HepG2 (cell line): ENCODE results near the gene FREM3. TPM values are rescaled to one million over a fixed set of nuclear protein-coding genes. Genes with fewer than 3 reads are reported as not detected.

Source experiments
- ATAC-seq: fragments of 200-7000 bp; cut with Tn5 transposase; 3 replicates; pipeline ENCODE4 v1.9.1; 2020; ENCODE audit warnings: mild to moderate bottlenecking, moderate library complexity
- BruUV-seq: library from RNA; stranded (reverse); fragments of 400-500 nt; replicated peaks from 2 replicates; lab custom pipeline; 2021; lab: Mats Ljungman, UMichigan
- CTCF ChIA-PET: fragments of 300-600 bp; formaldehyde crosslinking; extraction: SDS; loops from one replicate; lab custom pipeline; 2021; ENCODE audit warnings: low total read pairs, inconsistent platforms, low intra/inter-chr PET ratio; lab: Yijun Ruan, JAX
- POLR2A ChIA-PET: fragments of 350-600 bp; sonication (Branson Sonifier 250); formaldehyde crosslinking; loops from one replicate; lab custom pipeline; 2020; ENCODE audit warnings: antibody characterized with exemption, inconsistent platforms; lab: Yijun Ruan, JAX
- DNase-seq: peaks from one replicate; pipeline ENCODE4 v3.0.0-alpha.2; 2015; ENCODE audit warnings: low spot score
- FAIRE-seq: peaks from 3 replicates; lab custom pipeline; 2011; peaks lifted over from hg19 to GRCh38; lab: Jason Lieb, UNC
- H2AFZ ChIP-seq: one replicate; pipeline ENCODE4 v1.6.1; 2011; ENCODE audit warnings: low read length, inconsistent platforms
- H3K27ac ChIP-seq: fragments of 300-600 bp; 3 replicates; pipeline ENCODE4 v1.8.0; 2011; ENCODE audit warnings: mixed run types, mild to moderate bottlenecking, mixed read lengths, low read length, inconsistent platforms; ENCODE audit not compliant: insufficient read depth; ENCODE audit errors: extremely low read length
- H3K27me3 ChIP-seq, 2 experiments: fragments of 200-600 bp in 1 of 2; 2 replicates in 1 of 2; 3 replicates in 1 of 2; pipeline versions ENCODE4 v1.6.0 to v1.8.0; 2011; ENCODE audit warnings: low read length in 2 of 2, mild to moderate bottlenecking in 2 of 2, moderate library complexity in 2 of 2, inconsistent platforms in 1 of 2; ENCODE audit not compliant: insufficient read depth in 2 of 2, control insufficient read depth in 1 of 2
- H3K36me3 ChIP-seq, 2 experiments: fragments of 200-600 bp in 1 of 2; replicated peaks in 1 of 2; 2 replicates in 1 of 2; 3 replicates in 1 of 2; pipeline versions ENCODE4 v1.5.1 to v1.8.0; 2011; ENCODE audit warnings: low read length in 2 of 2, inconsistent platforms in 1 of 2; ENCODE audit not compliant: insufficient read depth in 2 of 2, control insufficient read depth in 1 of 2
- H3K4me1 ChIP-seq: 2 replicates; pipeline ENCODE4 v1.5.1; 2012; ENCODE audit warnings: low read length, inconsistent platforms; ENCODE audit not compliant: insufficient read depth
- H3K4me2 ChIP-seq: 2 replicates; pipeline ENCODE4 v1.6.0; 2011; ENCODE audit warnings: low read depth, low read length, inconsistent platforms
- H3K4me3 ChIP-seq, 3 experiments: fragments of 200-600 bp in 1 of 3; sonication (generic), shearing (Covaris generic) in 1 of 3; replicated peaks in 1 of 3; 2 replicates each; pipeline ENCODE4 v1.5.1; 2011 to 2016; ENCODE audit warnings: low read length in 3 of 3, inconsistent platforms in 2 of 3, low read depth in 2 of 3, mild to moderate bottlenecking in 2 of 3, control low read depth in 1 of 3, mixed read lengths in 1 of 3; ENCODE audit not compliant: insufficient read depth in 1 of 3
- H3K79me2 ChIP-seq: one replicate; pipeline ENCODE4 v1.6.1; 2011; ENCODE audit warnings: low read length, inconsistent platforms; ENCODE audit not compliant: insufficient read depth
- H3K9ac ChIP-seq: 2 replicates; pipeline ENCODE4 v1.6.0; 2011; ENCODE audit warnings: mild to moderate bottlenecking, low read depth, low read length, inconsistent platforms; ENCODE audit not compliant: insufficient read depth
- H3K9me3 ChIP-seq: 2 replicates; pipeline ENCODE4 v1.5.1; 2012; ENCODE audit warnings: mild to moderate bottlenecking, low read length
- H4K20me1 ChIP-seq: 2 replicates; pipeline ENCODE4 v1.6.0; 2011; ENCODE audit warnings: inconsistent platforms, mild to moderate bottlenecking, low read length, moderate library complexity; ENCODE audit not compliant: insufficient read depth
- ARNT ChIP-seq: fragments of 450-650 bp; IDR thresholded peaks from 2 replicates; pipeline ENCODE4 v1.6.1; 2017
- CREBL2 ChIP-seq: sonication (generic); formaldehyde crosslinking; IDR thresholded peaks from 2 replicates; pipeline ENCODE4 v1.8.1; 2023; ENCODE audit warnings: missing genetic modification reagents, mild to moderate bottlenecking, borderline replicate concordance
- ETV6 ChIP-seq: sonication (generic); formaldehyde crosslinking; conservative IDR thresholded peaks from 2 replicates; pipeline ENCODE4 v1.4.0; 2020; ENCODE audit warnings: missing genetic modification reagents
- HMGXB3 ChIP-seq: sonication (generic); formaldehyde crosslinking; IDR thresholded peaks from 2 replicates; pipeline ENCODE4 v1.4.0; 2020; ENCODE audit warnings: missing genetic modification reagents, borderline replicate concordance
- POLR2AphosphoS5 ChIP-seq: IDR thresholded peaks from 2 replicates; pipeline ENCODE4 v1.6.1; 2012; ENCODE audit warnings: low read depth, low read length
- SOX5 ChIP-seq: IDR thresholded peaks from 2 replicates; pipeline ENCODE4 v1.6.1; 2016; ENCODE audit warnings: borderline replicate concordance
- ZMYM4 ChIP-seq: sonication (generic); formaldehyde crosslinking; IDR thresholded peaks from 2 replicates; pipeline ENCODE4 v1.8.1; 2023; ENCODE audit warnings: mild to moderate bottlenecking, missing genetic modification reagents
- ZNF460 ChIP-seq: sonication (generic); formaldehyde crosslinking; IDR thresholded peaks from 2 replicates; pipeline ENCODE4 v1.5.1; 2020; ENCODE audit warnings: missing genetic modification reagents, mild to moderate bottlenecking, borderline replicate concordance
- WGBS: methylation state at CpG from one replicate; pipeline ENCODE4 v1.1.6; 2017; ENCODE audit warnings: low lambda C conversion rate; 5-methylcytosine and 5-hydroxymethylcytosine counted together
- in situ Hi-C: cut with HindIII; loops from 2 replicates; pipeline ENCODE4 v1.10.0; 2017; ENCODE audit warnings: low pct_unique_long_range_greater_than_20kb; ENCODE audit not compliant: extremely low pct_ligation_motif_present
- intact Hi-C: fragments of 100-400 bp; cut with micrococcal nuclease; formaldehyde crosslinking; loops from one replicate; pipeline ENCODE4 v1.10.0; 2022; ENCODE audit not compliant: unreplicated experiment
- polyA plus RNA-seq, 8 experiments: library from polyadenylated mRNA; depleted of rRNA in 3 of 8; stranded (reverse) in 7 of 8; unstranded in 1 of 8; fragments of >200 nt; fragmentation: Illumina TruSeq in 4 of 8; extraction: Trizol in 4 of 8; gene quantifications; 2 replicates each; pipeline versions ENCODE4 v1.2.1 to v1.2.3, GENCODE V29; 2011 to 2016; ENCODE audit warnings: low read depth in 4 of 8, missing spikeins in 1 of 8, mixed read lengths in 1 of 8; ENCODE audit not compliant: insufficient read depth in 1 of 8
- total RNA-seq, 5 experiments: library from RNA; depleted of rRNA; stranded (reverse); fragments of >200 nt; fragmentation: Illumina TruSeq; extraction: Trizol; gene quantifications; 2 replicates each; pipeline ENCODE4 v1.2.3, GENCODE V29; 2016; ENCODE audit warnings: low read depth in 1 of 5

FREM3 gene
- total and polyA plus RNA-seq, 2 of the 13 experiments (the other 11 are each of a cell fraction or from before 2014, with no cell fraction given): not detected

GRCh38 chr4:143616771-143617170 is 83.7 kb downstream of the FREM3 start:
- Histone ChIP-seq H3K4me2 (no peak overlapping the region), H3K36me3 (no peaks in the 10 kb centered on the region), H3K27ac (no peak overlapping the region), H3K27me3 (no peaks in the 10 kb centered on the region), H3K4me1 (no peaks in the 10 kb centered on the region), H4K20me1 (no peaks in the 10 kb centered on the region), H2AFZ (no peak overlapping the region), H3K9ac (no peak overlapping the region), H3K79me2 (no peaks in the 10 kb centered on the region), H3K4me3 (no peak overlapping the region), H3K9me3 (no peaks in the 10 kb centered on the region)
- BruUV-seq: no TSS peak
- in situ Hi-C loops: no loop called here
- intact Hi-C loops: no loop called here
- ChIA-PET CTCF (no interaction called here), POLR2A (no interaction called here)
- no peak for ATAC-seq
- DNase-seq: no peak
- 80% methylated on average over 8 of the region's 8 CpGs for WGBS
- FAIRE-seq: no peak
- no peak for TF ChIP-seq CREBL2 (CRISPR knock-in tag)
- TF ChIP-seq ZNF460 (CRISPR knock-in tag): no peak
- no peak for TF ChIP-seq ETV6 (CRISPR knock-in tag)
- no peak for TF ChIP-seq SOX5
- no peak for TF ChIP-seq ARNT
- no peak for TF ChIP-seq ZMYM4 (CRISPR knock-in tag)
- no peak for TF ChIP-seq HMGXB3 (CRISPR knock-in tag)
- TF ChIP-seq POLR2AphosphoS5: no peak
